HL-60 (cell line): ENCODE measurements around the gene ORC3.

Experiments
- DNase-seq, 2 experiments: peaks; one replicate each; pipeline ENCODE4 v3.0.0-alpha.2; 2010 to 2020; ENCODE audit warnings: low read depth in 1 of 2, low spot score in 1 of 2
- H3K27ac ChIP-seq: fragments of 250-450 bp; sonication (Bioruptor Pico); replicated peaks from 2 replicates; pipeline ENCODE4 v1.5.1; 2020; ENCODE audit warnings: mild to moderate bottlenecking, moderate library complexity
- H3K27me3 ChIP-seq: fragments of 250-450 bp; sonication (Bioruptor Pico); 2 replicates; pipeline ENCODE4 v1.5.1; 2021; ENCODE audit warnings: mild to moderate bottlenecking, moderate library complexity; ENCODE audit not compliant: insufficient read depth, poor library complexity, severe bottlenecking
- H3K4me3 ChIP-seq: replicated peaks from 2 replicates; pipeline ENCODE4 v1.5.1; 2011; ENCODE audit warnings: mild to moderate bottlenecking, control low read depth, low read length; ENCODE audit not compliant: insufficient read depth
- GABPA ChIP-seq: IDR thresholded peaks from 2 replicates; pipeline ENCODE4 v1.6.1; 2012; ENCODE audit warnings: low read depth
- POLR2AphosphoS5 ChIP-seq: IDR thresholded peaks from 2 replicates; pipeline ENCODE4 v1.6.1; 2012; ENCODE audit warnings: low read depth
- SPI1 ChIP-seq: IDR thresholded peaks from 2 replicates; pipeline ENCODE4 v1.6.1; 2012; ENCODE audit warnings: low read depth, mild to moderate bottlenecking, borderline replicate concordance
- TF ChIP-seq, protein P1 (sequence below): IDR thresholded peaks from one replicate; pipeline ENCODE4 v1.5.1; 2011; ENCODE audit warnings: low read length, control low read depth, inconsistent platforms; ENCODE audit not compliant: insufficient read depth
- TF ChIP-seq, protein P2 (sequence below): IDR thresholded peaks from 2 replicates; pipeline ENCODE4 v1.6.1; 2012; ENCODE audit warnings: low read depth; ENCODE audit not compliant: insufficient replicate concordance

ORC3 gene

GRCh38 chr6:87572883-87573282 is 17.1 kb upstream of the ORC3 start:
- no peak for DNase-seq
- TF ChIP-seq, protein P1, sequence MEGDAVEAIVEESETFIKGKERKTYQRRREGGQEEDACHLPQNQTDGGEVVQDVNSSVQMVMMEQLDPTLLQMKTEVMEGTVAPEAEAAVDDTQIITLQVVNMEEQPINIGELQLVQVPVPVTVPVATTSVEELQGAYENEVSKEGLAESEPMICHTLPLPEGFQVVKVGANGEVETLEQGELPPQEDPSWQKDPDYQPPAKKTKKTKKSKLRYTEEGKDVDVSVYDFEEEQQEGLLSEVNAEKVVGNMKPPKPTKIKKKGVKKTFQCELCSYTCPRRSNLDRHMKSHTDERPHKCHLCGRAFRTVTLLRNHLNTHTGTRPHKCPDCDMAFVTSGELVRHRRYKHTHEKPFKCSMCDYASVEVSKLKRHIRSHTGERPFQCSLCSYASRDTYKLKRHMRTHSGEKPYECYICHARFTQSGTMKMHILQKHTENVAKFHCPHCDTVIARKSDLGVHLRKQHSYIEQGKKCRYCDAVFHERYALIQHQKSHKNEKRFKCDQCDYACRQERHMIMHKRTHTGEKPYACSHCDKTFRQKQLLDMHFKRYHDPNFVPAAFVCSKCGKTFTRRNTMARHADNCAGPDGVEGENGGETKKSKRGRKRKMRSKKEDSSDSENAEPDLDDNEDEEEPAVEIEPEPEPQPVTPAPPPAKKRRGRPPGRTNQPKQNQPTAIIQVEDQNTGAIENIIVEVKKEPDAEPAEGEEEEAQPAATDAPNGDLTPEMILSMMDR = no peak
- no peak for TF ChIP-seq GABPA
- TF ChIP-seq, protein P2, sequence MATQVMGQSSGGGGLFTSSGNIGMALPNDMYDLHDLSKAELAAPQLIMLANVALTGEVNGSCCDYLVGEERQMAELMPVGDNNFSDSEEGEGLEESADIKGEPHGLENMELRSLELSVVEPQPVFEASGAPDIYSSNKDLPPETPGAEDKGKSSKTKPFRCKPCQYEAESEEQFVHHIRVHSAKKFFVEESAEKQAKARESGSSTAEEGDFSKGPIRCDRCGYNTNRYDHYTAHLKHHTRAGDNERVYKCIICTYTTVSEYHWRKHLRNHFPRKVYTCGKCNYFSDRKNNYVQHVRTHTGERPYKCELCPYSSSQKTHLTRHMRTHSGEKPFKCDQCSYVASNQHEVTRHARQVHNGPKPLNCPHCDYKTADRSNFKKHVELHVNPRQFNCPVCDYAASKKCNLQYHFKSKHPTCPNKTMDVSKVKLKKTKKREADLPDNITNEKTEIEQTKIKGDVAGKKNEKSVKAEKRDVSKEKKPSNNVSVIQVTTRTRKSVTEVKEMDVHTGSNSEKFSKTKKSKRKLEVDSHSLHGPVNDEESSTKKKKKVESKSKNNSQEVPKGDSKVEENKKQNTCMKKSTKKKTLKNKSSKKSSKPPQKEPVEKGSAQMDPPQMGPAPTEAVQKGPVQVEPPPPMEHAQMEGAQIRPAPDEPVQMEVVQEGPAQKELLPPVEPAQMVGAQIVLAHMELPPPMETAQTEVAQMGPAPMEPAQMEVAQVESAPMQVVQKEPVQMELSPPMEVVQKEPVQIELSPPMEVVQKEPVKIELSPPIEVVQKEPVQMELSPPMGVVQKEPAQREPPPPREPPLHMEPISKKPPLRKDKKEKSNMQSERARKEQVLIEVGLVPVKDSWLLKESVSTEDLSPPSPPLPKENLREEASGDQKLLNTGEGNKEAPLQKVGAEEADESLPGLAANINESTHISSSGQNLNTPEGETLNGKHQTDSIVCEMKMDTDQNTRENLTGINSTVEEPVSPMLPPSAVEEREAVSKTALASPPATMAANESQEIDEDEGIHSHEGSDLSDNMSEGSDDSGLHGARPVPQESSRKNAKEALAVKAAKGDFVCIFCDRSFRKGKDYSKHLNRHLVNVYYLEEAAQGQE = no peak
- TF ChIP-seq SPI1 = no peak
- TF ChIP-seq POLR2AphosphoS5 = no peak
- no peak overlapping the region for H3K27ac ChIP-seq
- H3K4me3 ChIP-seq = no peak overlapping the region
- no peaks in the 10 kb centered on the region for H3K27me3 ChIP-seq

DNA sequence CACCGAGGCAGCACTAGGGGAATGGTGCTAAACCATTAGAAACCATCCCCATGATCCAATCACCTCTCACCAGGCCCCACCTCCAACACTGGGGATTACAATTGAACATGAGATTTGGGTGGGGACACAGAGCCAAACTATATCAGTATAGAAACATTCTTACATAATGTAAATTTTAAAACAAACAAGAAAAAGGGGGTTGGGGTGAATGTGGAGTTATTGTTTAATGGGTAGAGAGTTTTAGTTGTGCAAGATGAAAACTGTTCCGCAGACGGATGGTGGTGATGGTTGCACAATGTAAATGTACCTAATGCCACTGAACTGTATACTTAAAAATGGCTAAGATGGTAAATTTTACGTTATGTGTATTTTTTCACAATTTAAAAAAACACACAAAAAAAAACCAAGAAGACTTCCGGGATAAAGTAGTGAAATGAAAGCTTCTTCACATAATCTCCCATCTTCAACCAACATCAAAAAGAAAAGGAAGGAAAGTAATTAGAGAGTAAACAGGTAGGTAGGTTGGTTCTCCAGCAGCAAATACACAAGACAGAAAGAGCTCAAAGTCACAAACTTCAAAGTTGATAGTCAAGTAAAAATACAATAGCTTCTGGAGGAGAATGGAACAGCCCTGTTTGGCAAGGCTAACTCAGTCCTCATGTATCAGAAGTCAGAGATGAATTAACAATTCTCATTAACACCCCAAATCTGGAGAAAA is 16.5 kb upstream of the ORC3 start:
- Histone ChIP-seq H3K27ac (no peak overlapping the region), H3K4me3 (no peak overlapping the region), H3K27me3 (no peaks in the 10 kb centered on the region)
- no peak for DNase-seq
- TF ChIP-seq, protein P1 = no peak
- TF ChIP-seq GABPA (no peak), POLR2AphosphoS5 (no peak), SPI1 (no peak)
- TF ChIP-seq, protein P2 = no peak

GRCh38 chr6:87574237-87574804 is 15.6 kb upstream of the ORC3 start:
- H3K4me3 ChIP-seq = no peak overlapping the region
- no peak for DNase-seq
- H3K27me3 ChIP-seq = no peaks in the 10 kb centered on the region
- TF ChIP-seq, protein P1 = no peak
- H3K27ac ChIP-seq = no peak overlapping the region

- H3K4me3 ChIP-seq = no peak overlapping the region
- DNase-seq = no peak
- no peaks in the 10 kb centered on the region for H3K27me3 ChIP-seq
- H3K27ac ChIP-seq = no peak overlapping the region
- no peak for TF ChIP-seq GABPA
- no peak for TF ChIP-seq POLR2AphosphoS5
- TF ChIP-seq, protein P1 = no peak
- TF ChIP-seq, protein P2 = no peak
- no peak for TF ChIP-seq SPI1
Observed at GRCh38 chr6:87575423-87575822, 14.5 kb upstream of the ORC3 start.
